Hypothalamus (tissue), 51 donors: Measurements from ENCODE around the gene ARID2.

Experiments used
- DNase-seq, 51 donors: peaks; one replicate each; lab custom pipeline; 2025; lab: John Stamatoyannopoulos, UW

Gene ARID2

DNA sequence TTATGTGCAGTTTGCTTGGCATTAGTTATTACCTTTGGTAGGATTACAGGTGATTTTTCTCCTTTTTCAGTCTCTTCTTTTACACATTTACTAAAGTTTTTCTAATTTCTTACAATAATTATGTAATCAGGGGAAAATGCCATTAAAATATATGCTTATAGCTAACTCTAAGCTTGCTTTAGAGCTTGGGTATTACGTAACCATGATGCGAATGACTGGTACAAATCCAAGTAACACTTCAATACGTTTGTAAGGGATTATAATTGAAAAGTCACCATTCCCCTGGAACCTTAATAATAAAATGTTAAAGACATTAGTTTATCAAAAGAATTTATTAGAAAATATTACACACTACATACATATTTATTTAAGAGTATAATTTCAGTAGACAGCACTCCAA lies 189.3 kb downstream of the ARID2 start:
- DNase-seq, result no peak

DNA sequence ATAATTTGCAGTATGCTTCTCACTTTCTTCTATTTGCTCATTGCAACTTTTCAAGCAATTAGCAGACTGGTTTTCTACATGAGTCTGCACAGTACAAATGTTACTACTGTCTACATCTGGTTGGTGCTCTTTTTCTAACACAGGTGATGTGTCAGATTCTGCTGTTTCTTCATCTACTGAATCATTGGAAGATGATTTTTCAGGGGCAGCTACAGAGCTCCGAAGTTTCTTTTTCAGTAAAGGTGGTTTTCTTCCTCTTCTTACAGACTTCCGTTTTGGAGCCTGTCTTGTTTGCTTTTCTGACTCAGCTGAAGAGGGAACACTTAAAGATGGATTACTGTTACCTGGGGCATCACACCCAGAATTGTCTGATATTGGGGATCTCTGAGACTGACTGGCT lies 198.8 kb downstream of the ARID2 start:
- no peak for DNase-seq

DNA sequence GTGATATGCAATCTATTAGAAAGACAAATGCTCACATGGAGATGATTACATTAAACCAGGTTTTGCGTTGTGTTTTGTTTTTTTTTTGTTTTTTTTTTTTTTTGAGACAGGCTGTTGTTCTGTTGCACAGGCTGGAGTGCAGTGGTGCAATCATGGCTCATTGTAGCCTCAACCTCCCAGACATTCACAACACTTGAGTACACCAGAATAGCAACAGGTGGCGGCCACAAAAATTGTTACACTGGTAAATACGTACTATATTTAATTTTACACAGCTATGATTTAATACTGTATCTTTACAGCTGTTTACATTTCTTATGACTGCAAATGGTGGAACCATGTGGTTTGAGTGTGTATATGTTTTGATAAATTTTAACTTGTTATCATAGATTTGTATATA lies 200.9 kb downstream of the ARID2 start:
- no peak for DNase-seq

DNA sequence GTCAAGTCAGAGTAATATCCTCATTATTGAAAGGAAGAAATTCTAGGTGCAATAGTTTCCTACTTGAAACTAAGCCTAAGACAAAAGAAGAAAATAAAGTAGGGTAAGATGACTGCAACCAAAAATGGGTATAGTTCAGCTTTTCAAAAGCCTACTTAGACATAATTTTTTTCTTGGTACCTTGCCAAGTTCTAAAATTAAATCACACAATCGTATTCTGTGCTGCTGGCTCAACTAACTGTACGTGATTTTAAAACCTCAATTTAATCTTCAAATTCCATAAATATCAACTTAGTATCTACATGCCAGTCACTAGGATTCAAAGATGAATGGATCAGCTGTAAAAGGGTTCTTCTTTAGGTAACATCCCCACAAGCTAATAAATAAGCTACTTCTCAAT lies 204.0 kb downstream of the ARID2 start:
- no peak for DNase-seq

- DNase-seq, result no peak
These were observed 205.4 kb downstream of the ARID2 start for GRCh38 chr12:45934956-45935355.

- DNase-seq, result no peak
These were observed 209.1 kb downstream of the ARID2 start for GRCh38 chr12:45938566-45938965.

DNA sequence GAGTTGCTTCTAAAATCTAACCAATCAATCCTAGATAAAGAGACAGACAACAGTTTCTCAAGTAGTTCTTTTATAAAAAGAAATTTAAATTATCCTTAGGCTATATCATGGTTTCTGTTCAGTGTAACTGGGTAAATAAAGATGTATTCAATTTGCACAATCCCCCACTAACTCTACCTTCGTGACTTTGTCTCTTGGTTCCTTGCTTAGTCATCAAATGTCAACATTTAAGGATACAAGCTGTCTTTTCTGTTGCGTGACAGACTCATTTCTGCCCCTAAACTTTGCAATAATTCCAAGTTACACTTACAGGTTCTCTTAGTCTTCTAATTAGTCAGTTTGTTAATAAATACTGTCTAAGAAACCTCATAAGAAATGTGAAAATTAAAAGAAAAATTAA lies 210.3 kb downstream of the ARID2 start:
- no peak for DNase-seq

GRCh38 chr12:45944771-45945170 lies 215.3 kb downstream of the ARID2 start:
- no peak for DNase-seq

- no peak for DNase-seq
These were observed 216.9 kb downstream of the ARID2 start for GRCh38 chr12:45946435-45946834.

GRCh38 chr12:45948546-45948945 lies 219.0 kb downstream of the ARID2 start:
- DNase-seq, result no peak
